Kidney glomerular epithelial cell (primary cell): ENCODE data around the gene RAB4A.
A peak's percentile ranks its signal among the peaks of the same experiment; 100 is the strongest.

Source experiments
- DNase-seq: peaks from one replicate; lab custom pipeline; 2025; lab: John Stamatoyannopoulos, UW

Gene RAB4A, protein sequence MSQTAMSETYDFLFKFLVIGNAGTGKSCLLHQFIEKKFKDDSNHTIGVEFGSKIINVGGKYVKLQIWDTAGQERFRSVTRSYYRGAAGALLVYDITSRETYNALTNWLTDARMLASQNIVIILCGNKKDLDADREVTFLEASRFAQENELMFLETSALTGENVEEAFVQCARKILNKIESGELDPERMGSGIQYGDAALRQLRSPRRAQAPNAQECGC

DNA sequence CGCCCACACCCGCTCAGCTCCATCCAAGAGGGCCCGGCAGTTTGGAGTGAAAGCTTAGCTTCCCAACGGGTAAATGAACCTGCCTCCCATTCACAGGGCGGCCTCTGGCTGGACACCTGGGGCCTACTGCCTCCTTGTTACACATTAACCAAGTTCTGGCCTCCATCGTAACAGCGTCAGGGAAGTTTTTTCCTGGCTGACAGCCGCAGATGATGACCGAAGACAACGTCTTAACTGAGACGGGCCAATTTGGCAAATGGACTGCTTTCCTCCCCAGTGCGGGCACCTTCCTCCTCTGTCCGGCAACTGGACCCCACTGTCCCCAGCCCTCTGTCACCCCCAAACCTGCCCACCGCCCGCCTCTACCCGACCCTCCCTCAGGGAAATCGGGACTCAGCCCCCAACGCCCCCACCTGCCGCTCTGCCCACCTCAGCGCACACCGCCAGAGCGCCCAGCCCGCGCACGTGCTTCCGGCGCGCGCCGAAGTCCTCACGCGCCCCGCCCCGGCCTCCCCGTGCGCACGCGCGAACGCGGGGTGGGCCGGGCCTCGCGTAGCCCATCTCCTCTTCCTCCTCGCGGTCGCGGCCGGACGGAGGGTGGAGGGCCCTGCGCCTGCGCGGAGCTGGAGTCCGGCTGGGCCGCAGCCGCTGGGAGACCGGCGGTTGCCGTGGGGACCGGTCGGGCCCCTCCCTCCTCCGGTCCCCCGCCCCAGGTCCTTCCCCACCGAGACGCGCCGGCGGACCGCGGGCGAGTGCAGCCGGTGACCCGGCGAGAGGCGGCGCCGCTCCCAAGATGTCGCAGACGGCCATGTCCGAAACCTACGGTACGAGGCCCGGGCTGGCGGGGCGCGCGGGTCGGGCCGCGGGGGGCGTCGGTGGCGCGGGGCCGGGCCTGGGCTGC lies at the start of gene RAB4A:
RAB4A (plus strand) TSS at position 565 of the 901 bp plus-strand sequence; CDS start at position 794, 229 bp downstream.
- peak; percentile 70 for DNase-seq

GRCh38 chr1:229222081-229222480 lies 48.8 kb upstream of the RAB4A start:
- DNase-seq, result no peak

DNA sequence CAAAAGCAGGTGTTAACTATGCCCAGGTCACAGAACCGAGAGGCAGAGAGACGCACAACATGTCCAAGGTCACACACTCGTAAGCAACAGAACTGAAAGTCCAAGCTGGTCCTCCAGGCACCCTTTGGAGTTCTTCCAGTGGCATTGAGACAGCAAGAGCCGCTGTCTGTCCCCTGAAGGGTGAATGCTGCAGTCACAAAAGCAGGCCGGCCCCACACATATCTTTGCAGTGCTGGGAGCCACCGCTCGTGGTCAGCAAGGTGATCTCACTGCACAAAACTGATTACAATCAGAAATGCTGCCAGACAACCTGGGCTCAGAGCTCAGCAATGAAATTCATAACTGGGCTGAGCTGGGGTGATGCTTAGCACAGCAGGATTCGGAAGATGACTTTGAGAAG lies 47.4 kb upstream of the RAB4A start:
- no peak for DNase-seq

DNA sequence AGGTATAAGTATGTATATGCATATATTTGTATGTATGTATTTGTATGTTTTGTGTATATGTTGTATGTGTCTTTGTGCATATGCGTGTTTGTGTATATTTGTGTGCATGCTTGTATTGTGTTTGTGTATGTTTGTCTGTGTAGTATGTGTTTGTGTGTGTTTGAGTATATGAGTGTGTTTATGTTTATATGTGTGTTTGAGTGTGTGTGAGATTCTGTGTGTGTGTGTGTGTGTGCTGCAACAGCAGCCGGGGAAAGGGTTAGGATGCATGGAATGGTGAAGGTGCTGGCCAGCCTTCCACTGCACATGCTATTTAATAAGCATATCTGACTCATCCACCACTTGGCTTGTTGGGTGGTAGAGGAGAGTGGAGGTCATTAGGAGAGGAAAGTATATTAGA lies 46.6 kb upstream of the RAB4A start:
- peak; percentile 23 for DNase-seq

DNA sequence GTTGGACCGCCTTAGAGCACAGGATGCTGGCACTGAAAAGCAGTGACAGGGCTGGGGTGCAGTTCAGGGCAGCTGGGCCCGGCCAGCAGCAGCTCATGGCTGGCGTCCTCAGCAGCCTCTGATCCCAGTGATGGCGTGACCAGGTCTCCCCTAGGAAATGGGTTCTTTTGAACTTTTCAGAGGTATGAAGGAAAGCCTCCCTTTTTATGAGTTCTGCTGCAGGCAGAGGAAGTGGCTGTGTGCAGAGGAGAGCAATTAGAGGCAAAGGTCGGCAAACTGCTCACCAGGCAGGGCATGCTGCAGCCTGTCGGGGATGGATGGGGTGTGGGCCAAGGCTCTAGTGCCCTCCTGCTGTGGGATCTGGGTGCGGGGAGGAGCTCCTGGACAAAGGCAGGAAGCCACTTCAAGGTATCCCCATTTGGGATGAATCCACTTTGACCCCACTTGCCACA lies 45.6 kb upstream of the RAB4A start:
- DNase-seq, result no peak

GRCh38 chr1:229226796-229227195 lies 44.1 kb upstream of the RAB4A start:
- no peak for DNase-seq

- peak; percentile 70 for DNase-seq
Observed at GRCh38 chr1:229227298-229227919, 43.5 kb upstream of the RAB4A start.

GRCh38 chr1:229228522-229228921 lies 42.4 kb upstream of the RAB4A start:
- no peak for DNase-seq

DNA sequence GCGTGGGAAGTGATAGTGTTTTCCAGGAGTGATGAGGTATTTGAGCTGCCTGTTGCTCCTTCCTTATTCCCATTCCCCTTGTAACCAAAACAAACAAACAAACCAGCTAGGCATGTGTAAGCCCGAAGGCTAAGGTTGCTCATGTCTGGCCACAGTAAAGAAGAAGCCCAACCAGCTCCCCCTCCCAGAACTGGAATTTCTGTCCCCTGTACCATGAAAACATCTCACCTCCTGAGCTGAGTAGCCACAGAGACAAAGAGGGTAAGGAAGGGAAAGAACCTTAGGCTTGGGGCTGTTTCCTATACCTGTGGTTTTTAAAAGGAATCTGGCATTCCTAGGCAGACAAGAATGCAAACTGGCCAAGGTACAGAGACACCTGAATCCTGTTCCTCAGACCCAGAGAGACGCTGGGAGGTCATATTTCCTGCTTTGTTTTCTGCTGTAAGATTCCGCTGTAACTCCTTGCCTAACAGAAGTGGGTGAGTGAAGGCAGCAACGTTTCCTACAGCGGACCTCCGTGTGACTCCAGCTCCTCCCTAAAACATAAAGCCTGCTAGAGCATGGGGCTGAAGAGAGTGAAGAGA lies 41.7 kb upstream of the RAB4A start:
- peak; percentile 57 for DNase-seq

DNA sequence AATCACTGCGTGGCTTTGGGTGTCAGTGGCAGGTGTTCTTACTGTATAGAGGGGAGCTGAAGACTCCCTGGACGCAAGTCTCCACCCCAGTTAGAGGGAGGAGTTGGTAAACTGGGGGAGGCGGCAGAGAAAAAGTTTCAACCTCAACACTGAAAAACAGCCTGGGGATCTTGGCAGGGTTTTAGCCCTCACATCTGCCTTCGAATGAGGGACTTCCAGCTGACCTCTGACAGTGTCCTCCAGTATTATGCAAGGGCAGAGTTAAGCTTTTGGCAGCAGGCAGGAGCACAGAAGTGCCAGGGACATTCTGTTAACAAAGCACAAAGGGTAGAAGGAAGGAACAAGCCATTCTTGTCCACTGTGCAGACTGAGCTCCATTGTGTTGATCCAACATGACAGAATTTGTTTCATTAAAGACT lies 41.2 kb upstream of the RAB4A start:
- no peak for DNase-seq

GRCh38 chr1:229230140-229230892 lies 40.6 kb upstream of the RAB4A start:
- DNase-seq, result peak; percentile 6

- no peak for DNase-seq
Observed at GRCh38 chr1:229230893-229231753, 39.8 kb upstream of the RAB4A start.

DNA sequence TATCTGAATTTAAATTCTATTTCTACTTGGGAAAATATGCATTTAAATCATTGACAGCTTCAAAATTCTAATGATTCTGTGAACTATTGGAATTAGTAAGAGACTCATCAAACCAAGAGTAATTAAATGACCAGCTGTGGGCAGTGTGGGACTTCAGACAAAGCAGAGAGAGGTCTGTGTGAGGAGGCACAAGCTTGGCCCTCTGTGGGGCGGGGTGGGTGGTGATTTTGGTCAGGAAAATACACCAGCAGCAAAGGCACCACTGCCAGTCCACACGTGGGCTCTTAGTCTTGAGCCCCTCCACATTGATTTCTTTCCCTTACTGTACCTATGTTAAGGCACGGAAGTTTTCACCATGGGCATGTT lies 39.2 kb upstream of the RAB4A start:
- no peak for DNase-seq

DNA sequence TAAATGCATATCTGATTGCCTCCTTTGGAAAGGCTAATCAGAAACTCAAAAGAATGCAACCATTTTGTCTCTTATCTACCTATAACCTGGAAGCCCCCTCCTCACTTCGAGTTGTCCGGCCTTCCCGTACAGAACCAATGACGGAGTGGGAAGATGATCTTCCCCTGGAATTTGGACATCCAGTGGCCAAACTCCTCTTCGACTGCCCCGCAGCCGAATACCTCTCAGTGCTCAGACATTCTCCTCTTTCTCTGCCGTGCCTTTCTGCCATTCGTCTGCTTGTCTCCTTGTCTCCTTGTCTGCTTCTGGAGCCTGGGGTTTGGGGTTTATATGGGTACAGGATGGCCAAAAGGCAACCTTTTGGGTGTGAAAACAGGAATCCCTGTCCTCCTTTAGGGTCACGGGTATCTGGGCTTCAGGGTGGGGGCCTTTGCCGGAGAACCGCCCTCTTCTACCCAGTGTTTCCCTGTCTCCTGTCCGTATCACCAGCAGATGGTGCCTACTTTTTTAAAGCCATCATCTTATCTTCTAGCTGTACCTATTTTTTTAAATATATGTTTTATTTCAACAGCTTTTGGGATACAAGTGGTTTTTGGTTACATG lies 35.9 kb upstream of the RAB4A start:
- no peak for DNase-seq

DNA sequence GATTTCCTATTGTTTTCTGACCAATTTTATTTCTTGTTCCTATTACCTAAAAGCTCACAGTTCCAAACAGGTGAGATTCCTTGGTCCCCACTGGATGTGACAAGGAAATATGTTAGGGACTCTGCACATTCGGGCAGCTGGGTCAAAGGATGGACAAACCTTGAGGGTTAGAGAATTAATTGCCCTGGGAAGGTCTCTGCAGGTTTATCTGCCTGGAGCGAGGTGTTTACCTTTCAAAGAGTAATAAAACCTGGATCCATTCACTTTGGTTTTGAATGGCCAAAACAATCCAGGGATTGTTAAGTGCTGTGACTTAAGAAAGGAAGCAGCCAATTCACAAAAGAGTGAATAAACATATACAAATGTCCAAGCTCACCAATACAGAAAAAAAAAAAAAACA lies 33.6 kb upstream of the RAB4A start:
- DNase-seq, result no peak

DNA sequence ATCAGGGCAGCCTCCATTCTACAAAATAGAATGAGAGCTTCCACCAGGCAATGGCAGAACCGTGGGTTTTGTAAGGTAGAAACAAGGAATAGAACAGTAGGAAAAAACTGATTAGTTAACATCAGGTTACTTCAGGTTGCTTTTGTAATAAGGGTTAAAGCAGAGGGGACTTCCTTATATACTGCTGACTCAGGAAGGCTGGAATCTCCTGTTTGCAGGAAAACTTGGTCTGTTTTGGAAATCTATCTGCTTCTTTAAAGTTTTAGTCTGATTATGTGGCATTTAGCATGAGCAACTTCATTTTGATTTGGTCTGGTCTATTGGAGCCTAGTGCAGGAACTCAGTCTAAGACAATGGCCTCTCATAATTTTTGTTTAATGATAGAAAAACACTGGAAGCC lies 32.7 kb upstream of the RAB4A start:
- no peak for DNase-seq

DNA sequence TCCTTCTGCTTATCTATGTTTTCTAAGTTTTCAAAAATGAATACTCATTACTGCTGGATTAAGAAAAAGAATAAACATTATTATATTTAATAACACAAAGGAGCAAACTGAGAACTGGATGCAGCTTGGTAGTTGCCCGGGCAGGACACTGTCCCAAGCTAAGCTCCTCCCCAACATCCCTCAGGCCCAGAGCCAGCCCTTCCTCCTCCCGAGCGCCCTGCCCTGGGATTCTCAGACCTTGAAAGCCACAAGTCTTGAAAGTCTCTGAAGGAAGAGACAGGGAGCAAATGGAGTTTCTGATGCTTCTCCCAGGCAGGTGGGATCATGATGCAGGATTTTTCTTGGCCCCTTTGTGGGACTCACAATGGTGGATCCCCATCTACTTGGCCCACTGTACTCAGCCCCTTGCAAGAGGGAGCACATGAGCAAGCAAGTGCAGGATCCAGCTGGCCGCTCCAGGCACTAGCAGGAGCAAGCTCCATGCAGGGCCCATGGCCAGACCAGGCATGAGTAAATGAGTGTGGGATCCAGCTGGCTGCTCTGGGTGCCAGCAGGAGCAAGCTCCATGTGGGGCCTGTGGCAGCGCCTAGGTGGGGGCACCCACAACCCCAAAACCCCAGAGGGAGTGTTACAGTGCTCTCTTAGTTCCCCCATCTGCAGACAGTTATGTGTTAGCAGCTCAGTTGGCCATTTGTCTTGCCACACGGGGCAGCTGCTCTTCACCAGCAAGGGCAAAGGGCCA lies 32.1 kb upstream of the RAB4A start:
- DNase-seq, result no peak

DNA sequence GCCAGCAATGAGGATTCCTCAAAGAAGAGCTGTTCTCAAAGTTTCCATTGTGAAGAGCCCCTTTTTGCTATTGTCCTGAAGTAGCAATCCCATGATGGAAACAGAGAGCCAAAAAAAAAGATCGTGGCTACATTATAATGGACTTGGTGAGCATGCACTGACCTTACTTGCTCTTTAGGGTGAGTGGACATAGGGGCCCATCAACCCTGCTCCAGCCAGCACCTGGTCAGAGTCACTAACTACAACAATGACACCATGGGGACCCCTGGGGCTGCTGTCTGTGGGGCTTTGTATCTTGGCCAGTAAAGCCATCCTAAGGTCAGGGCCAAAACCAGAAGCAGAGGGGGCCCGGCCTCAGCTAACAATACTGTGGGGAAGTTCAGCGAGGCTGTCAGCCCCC lies 30.4 kb upstream of the RAB4A start:
- DNase-seq, result no peak

DNA sequence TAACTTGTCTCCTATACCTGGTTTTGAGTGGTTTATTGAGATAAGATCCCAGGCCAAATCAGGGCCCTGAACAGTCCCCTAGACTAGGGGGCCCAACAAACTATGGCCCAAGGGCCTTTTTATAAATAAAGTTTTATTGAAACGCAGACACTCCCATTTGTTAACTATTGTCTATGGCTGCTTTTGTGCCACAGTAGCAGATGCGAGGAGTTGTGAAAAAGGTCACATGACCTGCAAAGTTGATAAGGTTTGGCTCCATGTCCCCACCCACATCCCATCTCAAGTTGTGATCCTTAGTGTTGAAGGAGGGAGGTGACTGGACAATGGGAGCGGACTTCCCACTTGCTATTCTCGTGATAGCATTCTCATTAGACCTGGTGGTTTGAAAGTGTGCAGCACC lies 29.5 kb upstream of the RAB4A start:
- DNase-seq, result no peak

DNA sequence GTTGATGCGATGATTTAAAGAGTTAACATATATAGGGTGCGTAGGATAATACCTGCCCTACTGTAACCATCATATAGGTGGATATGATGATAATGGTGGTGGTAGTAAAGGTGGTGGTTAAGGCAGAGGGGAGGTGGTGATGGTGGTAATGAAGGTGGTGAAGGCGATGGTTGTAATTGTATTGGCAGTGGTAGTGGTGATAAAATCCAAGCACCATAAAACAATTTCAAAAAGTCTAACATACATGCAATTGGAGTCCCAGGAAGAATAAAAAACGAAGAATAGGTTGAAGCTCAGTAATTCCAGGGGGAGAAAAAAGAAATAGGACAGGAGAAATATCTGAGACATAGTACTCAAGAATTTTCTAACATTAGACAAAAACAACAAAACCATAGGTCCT lies 27.3 kb upstream of the RAB4A start:
- DNase-seq, result no peak
